Central memory CD4-positive, alpha-beta T cell (primary cell): ENCODE data around the gene WIPF2.
"Not testable (repeated sequence)": the region's sequence is repeated elsewhere in the genome, so short reads cannot be mapped to it uniquely, and the experiment has no call there.

Experiments
- DNase-seq: peaks from one replicate; pipeline ENCODE4 v3.0.0; 2022

The WIPF2 gene

DNA sequence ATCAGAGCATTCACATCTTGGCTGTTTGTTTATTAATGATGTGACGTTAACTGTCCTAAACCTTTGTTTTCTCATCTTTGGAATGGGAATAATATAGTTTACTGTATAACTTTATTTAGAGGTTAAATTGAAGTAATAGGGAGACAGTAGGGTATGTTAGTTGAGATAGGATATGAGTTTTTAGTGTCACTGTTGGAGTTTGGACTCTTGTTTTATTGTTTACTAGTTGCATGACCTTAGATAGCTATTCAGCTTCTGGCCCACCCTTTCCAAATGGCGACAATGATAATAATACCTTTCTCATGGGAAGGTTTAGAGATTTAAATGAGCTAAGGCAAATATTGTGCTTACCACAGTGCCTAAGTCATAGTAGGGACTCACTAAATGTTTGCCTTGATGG, 40.4 kb downstream of the WIPF2 start:
- DNase-seq, result no peak

DNA sequence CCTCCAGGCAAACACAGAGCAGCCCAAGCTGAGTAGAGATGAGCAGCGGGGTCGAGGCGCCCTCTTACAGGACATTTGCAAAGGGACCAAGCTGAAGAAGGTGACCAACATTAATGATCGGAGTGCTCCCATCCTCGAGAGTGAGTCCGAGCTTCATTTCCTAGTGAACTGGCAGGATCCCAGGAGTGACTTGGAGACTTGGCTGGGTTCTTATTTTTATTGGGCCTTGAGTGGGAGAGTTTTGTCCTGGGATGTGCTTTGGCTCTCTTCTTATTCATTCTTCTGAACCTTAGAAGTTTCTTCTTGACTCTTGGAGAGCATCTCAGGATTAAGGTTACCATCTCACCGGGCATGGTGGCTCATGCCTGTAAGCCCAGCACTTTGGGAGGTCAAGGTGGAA, 41.4 kb downstream of the WIPF2 start:
- no peak for DNase-seq

DNA sequence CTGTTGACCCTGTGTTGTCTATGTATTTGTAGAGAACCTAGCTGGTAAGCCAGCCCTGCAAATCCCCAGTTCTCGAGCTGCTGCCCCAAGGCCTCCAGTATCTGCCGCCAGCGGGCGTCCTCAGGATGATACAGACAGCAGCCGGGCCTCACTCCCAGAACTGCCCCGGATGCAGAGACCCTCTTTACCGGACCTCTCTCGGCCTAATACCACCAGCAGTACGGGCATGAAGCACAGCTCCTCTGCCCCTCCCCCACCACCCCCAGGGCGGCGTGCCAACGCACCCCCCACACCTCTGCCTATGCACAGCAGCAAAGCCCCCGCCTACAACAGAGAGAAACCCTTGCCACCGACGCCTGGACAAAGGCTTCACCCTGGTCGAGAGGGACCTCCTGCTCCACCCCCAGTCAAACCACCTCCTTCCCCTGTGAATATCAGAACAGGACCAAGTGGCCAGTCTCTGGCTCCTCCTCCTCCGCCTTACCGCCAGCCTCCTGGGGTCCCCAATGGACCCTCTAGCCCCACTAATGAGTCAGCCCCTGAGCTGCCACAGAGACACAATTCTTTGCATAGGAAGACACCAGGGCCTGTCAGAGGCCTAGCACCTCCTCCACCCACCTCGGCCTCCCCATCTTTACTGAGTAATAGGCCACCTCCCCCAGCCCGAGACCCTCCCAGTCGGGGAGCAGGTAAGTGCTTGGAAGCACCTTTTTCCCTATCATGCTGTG, 45.5 kb downstream of the WIPF2 start:
- no peak for DNase-seq

DNA sequence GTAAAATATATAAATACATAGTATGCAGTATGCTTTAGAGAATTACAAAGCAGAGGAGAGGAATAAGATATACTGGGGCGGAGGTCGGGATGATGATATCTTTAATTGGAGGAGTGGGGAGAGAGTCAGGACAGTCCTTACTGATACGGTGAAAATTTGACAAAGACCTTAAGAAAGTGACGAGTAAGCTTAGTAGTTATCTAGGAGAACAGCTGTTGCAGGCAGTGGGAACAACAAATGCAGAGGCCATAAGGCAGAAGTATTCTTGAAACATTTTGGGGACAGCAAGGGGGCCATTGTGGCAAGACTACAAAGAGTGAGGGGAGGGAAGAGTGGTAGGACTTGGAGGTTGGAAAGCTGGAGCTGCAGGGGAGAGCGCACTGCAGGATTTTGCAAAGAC, 46.2 kb downstream of the WIPF2 start:
- DNase-seq, result no peak

DNA sequence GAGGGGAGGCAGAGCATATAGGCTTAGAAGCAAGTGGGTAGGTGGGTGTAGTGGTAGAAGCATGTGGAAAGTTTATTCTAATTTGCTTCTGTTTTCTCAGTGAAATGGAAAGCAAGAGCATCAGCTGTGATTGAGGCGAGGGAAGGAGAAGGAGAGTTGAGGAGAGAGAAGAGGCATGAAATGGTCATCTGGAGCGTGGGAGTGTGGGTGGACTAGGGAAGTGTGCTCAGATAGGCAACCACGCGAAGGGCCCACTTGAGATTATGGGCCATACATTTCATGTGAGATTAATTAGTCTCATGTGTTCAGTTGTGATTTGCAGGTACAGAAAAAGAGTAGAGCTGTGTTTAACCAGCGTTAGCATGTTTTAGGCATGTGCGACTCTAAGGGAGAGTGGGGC, 47.8 kb downstream of the WIPF2 start:
- DNase-seq, result no peak

DNA sequence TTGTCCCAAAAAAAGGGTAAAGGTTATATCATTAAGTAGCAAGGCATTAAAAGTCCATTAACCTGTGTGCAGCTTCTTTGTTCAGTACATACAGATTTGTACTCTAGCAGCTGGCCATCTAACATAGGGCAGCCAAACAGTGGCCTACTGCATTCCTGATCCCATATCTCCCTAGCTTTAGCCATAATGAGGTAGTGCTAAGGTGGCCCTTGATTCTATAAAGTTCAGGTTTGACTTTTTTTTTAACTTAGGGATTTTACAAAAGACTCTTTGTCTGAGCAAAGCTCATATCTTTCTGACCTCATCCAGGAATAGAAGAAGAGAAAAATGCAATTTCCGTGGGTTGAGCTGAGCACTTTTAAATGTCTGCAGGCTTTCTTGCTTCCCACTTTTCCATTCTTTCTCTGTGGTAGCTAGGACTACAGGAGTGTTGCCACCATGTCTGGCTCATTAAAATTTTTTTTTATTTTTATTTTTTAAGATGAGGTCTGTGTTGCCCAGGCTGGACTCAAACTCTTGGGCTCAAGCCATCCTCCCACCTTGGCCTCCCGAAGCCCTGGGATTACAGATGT, 49.1 kb downstream of the WIPF2 start:
- no peak for DNase-seq

DNA sequence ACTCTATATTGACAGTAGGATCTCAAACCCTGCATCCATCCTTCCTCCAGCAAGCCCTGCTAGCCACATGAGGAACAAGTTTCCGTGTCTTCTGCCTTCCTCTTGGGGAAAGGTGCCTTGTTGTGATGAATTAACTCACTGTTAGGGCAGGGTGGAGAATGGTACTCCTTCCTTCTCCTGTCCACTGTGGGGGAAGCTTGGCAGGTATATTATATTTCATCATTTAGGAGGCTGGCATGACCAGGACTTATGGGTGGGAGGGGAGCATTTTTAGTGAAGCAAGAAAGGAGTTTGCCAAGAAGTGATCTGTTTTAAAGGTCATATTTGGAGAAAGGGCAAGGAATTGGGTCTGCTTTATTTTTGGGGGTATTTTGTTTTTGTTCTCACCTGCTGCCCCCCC, 59.3 kb downstream of the WIPF2 start:
- no peak for DNase-seq

DNA sequence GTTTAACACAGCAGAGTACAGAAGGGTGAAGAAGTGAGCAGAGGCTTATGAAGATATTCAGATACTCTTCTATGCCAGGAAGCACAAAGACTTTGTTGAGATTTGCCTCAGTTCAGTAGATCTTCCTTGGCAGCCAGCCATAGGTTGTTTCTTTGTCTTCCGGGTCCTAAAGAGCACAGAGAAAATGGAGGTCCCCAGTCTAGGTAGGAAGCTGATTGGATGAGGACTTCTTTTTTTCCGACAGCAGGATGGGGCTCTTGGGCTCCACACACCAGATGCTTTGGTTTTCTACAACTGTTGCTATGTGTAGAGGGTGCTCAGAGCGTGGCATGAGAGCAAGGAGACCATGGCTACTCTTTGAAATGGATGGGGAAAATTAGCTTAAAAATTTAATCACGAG, 60.3 kb downstream of the WIPF2 start:
- no peak for DNase-seq

DNA sequence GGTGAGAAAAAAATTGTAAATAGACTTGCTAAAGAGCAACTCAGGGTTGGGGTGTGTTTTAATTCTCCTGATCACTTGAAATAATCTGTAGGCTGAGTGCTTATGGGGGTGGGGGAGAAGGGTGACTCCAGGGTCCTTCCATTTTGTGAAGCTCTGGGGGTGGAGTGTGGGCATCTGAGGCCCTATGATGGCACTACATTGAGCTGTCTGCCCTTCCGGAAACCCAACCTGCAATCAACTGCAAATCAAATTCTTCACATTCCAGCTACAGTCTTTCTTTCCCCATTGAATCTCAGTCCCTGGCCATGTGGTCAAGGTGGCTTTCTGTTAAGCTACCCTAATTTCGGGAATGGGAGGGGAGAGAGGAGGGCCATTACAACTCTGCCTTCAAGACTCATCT, 62.6 kb downstream of the WIPF2 start:
- no peak for DNase-seq

DNA sequence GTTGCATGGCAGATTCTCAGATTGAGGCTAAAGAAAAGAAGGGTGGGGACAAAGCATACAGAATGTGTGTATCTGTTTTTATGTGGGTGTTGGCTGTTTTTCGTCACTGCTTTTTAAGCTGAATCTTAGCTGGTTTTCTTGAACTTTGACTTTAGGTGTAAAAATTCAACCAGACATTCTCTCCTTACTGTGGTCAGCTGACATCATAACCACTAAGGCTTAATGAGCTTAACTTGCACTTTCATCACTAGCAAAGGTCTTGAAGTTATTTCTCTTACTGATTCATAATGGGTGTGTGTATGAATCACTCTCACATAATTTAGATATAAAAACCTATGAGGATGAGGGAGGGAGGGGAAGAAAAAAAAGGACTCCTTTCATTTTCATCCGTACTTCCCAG, 64.6 kb downstream of the WIPF2 start:
- DNase-seq, result peak; percentile 45

DNA sequence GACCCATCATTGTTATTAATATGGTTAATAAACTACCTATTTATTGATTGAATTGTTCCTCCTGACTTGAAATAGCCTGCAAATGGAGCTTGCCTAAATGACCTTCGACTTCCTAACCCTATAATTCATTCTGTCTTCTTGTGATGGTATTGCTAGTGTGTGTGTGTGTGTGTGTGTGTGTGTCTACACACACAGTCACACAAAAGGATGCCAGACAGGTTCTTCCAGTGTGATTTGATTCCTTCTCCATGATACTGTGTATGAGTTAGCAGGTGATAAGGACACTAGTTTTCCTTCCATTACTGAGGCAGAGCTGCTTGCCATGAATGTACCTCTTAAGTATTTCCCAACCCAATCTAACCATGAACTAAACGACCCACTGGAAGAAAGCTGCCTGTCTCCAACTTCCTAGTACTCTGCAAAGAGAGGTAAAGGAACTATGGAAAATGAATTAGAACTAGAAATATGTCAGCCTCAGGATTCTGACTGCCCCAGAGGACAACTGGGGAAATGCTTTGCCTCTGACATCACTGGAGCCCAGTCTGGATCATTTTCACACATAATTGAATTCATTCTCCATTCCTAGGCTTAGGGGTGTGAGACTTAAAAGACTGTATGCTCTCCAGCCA, 65.1 kb downstream of the WIPF2 start:
- DNase-seq, result no peak

DNA sequence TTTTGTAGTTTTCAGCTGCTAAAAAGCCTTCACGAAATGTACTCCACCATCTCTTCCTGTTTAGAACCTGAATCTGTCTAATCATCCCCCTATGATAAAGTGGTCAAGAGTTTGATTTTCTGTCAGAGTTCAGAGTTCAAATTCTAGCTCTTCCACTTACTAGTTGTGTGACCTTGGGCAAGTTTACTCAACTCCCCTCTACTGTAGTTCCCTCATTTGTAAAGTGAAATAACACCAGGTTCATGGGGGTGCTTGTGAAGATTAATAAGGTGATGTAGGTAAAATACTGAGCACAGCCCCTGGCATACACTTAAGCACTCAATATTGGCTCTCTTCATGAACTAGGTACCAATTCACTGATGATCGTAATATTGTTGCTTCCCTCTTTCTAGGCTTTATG, 67.4 kb downstream of the WIPF2 start:
- no peak for DNase-seq

DNA sequence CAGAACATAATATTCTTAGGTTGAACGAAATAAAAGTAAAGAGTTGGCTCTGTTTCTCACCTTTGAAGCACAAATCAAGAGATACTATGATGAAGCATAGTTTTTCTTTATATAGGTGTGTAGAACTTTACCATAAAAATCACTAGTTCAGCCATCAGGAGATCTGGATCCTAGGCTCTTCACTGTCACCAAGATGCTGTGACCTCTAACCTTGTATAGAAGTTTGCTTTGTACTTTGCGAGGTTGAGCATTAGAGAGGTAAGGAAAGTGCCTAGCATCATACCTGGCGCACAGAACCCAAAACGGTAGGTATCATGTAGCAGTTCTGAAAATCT, 68.0 kb downstream of the WIPF2 start:
- DNase-seq, result no peak

DNA sequence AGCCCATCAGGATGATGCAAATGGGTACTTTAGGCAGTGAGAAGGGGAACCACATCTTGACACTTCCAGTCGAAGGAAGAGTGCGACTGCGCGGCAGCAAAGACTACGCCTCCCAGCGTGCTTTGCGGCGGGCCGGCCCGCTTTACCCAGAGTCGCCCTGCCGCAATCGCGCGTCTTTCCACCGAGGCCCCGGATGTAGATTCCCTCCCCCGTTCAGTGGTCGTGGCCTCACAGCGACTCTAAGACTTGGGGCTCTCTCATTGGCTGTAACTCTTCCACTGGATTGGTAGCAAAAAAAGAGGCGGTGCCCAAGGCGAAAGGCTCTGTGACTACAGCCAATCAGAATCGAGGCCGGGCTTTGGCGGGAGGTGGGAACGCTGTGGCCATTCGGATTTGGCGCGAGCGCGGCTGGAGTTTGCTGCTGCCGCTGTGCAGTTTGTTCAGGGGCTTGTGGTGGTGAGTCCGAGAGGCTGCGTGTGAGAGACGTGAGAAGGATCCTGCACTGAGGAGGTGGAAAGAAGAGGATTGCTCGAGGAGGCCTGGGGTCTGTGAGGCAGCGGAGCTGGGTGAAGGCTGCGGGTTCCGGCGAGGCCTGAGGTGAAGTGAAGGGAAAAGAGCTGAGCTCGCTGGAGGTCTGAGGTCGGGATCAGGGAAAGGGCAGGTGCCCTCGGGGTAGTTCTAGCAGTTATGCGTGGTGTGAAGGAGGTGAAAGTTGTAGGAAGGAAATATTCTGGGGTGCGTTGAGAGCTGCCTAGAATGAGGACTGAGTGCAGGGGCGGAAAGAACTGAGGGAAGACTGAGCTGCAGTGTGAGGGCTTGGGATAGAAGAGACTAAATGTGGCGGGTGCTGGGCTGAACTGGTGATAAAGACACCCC, 68.6 kb downstream of the WIPF2 start, which contains the start of gene CDC6:
Gene CDC6 (plus strand): TSS at position 386 of the 876 bp plus-strand sequence. CDS start 1,542 bp downstream, outside the sequence.
- peak; percentile 98 for DNase-seq

DNA sequence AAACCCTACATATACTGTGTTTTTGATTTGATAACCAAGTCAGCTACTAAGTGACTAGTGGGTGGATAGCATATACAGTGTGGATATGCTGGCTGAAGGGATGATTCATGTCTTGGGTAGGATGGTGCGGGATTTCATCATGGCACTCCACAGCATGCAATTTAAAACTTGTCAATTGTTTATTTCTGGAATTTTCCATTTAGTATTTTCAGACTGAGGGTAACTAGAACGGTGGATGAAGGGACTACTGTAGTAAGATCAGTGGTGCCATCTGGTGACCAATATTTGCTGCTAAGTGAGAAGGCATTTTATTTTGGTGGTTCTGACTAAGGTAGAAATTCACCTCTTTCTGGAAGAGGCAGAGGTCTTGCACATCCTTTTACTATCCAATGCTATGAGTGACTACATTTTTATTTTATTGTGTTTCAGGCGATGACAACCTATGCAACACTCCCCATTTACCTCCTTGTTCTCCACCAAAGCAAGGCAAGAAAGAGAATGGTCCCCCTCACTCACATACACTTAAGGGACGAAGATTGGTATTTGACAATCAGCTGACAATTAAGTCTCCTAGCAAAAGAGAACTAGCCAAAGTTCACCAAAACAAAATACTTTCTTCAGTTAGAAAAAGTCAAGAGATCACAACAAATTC, 71.7 kb downstream of the WIPF2 start:
- peak; percentile 35 for DNase-seq

DNA sequence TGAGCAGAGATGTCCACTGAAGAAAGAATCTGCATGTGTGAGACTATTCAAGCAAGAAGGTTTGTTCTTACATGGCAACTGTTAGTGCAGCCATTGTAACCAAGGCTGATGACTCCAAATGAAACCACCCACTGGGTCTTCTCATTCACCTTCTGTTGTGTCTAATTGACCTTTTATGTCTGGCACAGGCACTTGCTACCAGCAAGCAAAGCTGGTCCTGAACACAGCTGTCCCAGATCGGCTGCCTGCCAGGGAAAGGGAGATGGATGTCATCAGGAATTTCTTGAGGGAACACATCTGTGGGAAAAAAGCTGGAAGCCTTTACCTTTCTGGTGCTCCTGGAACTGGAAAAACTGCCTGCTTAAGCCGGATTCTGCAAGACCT, 72.2 kb downstream of the WIPF2 start:
- DNase-seq, result no peak

DNA sequence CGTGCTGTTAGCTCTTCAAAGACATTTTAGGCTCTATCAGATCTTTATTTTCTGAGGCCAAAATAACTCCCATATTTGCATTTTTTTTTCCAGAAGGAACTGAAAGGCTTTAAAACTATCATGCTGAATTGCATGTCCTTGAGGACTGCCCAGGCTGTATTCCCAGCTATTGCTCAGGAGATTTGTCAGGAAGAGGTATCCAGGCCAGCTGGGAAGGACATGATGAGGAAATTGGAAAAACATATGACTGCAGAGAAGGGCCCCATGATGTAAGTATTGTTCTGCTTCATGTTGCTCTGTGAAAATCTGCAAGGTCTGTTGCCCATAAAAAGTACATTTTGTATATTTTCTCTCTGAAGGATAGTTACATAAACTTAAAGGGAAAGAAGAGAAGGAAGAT, 74.3 kb downstream of the WIPF2 start:
- DNase-seq, result no peak

DNA sequence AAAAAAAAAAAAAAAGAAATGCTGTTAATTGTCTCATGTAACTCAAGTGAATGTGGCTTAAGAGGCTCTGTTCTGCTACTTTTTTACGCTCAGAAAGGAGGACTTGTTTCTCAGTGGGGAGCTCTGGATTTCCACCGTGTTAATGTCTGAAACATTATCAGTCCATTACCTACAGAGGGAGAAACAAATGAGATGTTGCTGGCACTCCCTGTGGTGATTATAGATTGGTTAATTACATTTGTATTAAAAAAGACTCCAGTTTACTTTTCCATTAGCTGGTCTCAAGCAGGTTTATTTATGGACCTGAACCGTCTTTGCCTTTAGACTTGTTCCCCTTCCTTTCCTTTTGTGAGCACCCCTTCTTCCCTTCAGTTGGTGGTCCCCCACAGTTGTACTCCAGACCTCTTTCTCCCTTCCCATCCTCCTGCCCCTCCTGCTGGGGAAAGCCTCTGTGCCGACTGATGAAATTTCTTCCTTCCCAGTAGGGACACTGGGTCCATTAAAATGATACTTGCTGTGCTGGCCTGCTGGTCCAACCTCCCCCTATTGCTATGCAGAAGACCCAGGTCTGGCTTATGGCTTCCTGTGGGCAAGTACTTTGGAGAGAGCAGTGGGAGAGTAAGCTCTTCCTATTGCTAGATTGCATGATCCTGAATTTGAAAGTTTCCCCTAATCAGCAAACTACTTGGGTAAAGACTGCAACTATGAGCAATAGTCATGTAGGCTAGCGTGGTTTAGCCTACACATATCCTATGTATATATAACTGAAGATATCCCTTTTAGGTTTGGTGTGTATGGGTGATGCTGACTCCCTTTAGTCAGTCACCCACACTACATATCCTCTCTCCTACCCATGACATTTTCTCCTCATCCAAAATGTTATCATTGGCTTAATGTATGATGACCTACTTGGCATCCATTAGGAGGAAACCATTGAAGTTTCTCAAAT, 76.7 kb downstream of the WIPF2 start:
- no peak for DNase-seq

DNA sequence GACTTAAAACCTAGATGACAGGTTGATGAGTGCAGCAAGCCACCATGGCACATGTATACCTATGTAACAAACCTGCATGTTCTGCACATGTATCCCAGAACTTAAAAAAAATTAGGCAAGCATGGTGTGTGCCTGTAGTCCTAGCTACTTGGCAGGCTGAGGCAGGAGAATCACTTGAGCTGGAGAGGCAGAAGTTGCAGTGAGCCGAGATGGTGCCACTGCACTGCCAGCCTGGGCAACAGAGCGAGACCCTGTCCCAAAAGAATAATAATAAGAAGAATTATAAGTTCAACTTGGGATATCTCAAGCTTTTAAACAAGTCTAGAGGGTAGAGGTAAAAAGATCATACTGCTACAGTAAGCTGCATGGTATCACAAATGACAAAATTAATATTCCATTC, 78.4 kb downstream of the WIPF2 start:
- DNase-seq, result no peak

DNA sequence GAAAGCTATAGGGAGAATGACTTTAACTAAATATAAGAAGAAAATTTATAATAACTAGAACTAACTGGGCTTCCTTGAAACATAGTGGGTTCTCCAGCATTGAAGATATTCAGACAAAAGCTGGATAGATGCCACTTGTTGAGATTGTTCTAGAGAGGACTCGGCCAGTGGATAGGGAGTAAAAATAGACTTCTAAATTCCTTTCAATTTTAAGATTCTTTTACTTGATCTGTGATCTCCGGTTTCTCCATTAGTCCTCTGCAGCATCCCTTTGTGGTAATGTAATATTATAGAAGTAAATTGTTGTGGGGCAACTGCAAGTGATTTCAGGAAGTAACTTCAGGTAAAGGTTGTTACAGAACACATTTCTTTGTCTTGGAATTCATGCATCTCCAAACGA, 79.6 kb downstream of the WIPF2 start:
- no peak for DNase-seq

DNA sequence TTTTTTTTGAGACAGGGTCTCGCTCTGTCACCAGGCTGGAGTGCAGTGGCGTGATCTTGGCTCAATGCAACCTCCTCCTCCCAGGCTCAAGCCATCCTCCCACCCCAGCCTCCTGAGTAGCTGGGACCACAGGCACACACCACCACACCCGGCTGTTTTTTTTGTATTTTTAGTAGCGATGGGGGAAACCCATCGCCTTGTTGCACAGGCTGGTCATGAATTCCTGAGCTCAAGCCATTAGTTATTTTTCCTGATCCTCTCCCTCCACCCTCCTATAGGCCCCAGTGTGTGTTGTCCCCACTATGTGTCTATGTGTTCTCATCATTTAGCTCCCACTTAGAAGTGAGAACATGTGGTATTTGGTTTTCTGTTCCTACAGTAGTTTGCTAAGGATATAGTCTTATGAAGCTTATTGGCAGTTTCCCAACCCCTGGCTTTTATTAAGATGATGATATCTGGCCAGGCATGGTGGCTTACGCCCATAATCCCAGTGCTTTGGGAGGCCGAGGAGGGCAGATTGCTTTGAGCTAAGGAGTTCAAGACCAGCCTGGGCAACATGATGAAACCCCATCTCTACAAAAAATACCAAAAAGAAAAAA, 80.2 kb downstream of the WIPF2 start:
- not testable (repeated sequence) for DNase-seq
